Measurements from ENCODE around the gene TFEB. TPM values are rescaled to one million over a fixed set of nuclear protein-coding genes. Genes with fewer than 3 reads are reported as not detected.

Gene TFEB
- total RNA-seq, 1 experiment from 2014 or later = 6.0 TPM

DNA sequence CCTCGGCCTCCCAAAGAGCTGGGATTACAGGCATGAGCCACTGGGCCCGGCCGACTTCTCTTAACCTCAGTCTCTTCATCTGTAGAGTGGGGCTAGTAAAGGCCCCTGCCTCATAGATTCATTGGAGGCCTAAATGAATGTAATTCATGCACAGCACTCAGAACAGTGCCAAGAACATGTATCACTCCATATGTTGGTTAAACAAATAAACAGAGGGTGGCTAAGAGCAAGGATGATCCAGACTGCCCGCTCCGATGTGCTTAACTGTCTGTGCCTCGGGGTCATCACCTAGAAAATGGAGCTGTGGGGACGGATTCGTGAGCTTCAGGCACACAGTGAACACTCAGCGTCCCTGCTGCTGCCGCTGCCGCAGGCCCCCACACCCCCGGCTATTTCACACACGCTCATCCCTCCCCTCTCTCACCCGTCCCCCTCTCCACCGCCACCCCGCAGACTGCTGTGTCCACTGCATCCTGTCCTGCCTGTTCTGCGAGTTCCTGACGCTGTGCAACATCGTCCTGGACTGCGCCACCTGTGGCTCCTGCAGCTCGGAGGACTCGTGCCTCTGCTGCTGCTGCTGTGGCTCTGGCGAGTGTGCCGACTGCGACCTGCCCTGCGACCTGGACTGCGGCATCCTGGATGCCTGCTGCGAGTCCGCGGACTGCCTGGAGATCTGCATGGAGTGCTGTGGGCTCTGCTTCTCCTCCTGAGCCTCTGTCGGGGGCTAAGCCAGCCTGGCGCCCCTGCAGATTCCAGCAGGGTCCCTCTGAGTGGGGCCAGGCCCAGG, 82.3 kb downstream of the TFEB start:
- no peak for DNase-seq (ENCODE audit: low read depth)
- in situ Hi-C loops (cut with HindIII; ENCODE audit: low pct_unique_long_range_greater_than_20kb, low sequenced_read_pairs) = no loop called here

DNA sequence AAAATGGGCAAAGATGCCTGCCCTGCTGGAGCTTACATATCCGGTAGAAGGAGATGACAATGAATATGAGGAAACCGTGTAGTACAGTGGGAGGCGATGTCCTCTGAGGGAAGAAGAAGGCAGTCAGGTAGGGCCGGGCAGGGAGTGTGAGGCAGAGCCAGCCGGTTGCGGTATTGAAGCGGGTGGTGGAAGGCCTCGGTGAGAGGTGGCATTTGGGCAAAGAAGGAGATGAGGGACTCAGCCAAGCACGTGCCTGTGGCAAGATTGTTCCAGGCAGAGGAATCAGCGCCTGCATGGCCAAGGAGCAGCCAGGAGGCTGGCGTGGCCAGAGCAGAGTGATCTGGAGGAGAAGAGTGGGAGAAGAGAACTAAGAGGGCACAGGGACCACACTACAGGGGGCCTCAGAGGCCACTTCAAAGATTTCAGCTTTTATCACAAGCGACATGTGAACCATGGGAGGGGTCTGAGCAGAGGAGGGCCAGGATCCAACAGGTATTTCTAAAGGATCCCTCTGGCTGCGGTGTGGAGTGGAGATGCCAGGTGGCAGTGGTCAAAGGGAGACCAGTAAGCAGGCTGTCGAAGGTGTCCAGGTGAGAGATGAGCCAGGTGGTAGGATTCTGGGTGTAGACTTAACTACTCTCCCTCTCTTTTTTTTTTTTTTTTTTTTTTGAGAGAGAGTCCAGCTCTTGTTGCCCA, 83.3 kb downstream of the TFEB start:
- in situ Hi-C loops (cut with HindIII; ENCODE audit: low pct_unique_long_range_greater_than_20kb, low sequenced_read_pairs) = no loop called here
- DNase-seq (ENCODE audit: low read depth) = no peak

DNA sequence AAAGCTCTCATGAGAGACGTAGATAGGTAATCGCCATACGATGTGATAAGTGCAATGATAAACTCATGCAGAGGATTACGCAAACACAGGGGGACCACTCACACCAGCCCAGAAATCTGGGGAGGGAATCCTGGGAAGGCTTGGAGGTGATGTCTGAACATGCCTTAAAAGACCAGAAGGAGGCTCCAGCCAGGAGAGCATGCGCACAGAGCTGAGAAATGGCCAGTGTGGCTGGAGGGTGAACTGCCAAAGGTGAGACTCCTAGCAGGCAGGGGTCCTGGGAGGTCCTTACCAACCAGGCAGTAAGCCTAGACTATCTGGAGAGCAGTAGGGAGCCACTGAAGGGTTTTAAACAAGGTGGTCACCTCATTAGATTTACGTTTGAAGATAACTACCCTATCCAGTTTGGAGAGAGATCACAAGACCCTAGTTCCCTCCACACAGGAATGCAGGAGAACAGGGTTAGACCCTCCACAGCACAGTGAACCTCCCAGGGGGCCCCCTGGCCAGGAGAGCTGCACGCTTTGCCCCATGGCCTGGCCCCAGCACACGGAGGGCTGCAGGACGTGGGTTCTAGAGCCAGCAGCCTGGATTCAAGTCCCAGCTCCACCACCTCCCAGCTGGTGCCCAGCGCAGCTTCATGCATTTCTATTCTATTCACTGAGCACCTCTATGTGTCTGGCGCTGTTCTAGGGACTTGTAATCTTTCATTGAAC, 84.0 kb downstream of the TFEB start:
- in situ Hi-C loops (cut with HindIII; ENCODE audit: low pct_unique_long_range_greater_than_20kb, low sequenced_read_pairs) = no loop called here
- no peak for DNase-seq (ENCODE audit: low read depth)

GRCh38 chr6:41650120-41650519, 85.3 kb downstream of the TFEB start:
- DNase-seq (ENCODE audit: low read depth) = no peak
- in situ Hi-C loops (cut with HindIII; ENCODE audit: low pct_unique_long_range_greater_than_20kb, low sequenced_read_pairs) = no loop called here

DNA sequence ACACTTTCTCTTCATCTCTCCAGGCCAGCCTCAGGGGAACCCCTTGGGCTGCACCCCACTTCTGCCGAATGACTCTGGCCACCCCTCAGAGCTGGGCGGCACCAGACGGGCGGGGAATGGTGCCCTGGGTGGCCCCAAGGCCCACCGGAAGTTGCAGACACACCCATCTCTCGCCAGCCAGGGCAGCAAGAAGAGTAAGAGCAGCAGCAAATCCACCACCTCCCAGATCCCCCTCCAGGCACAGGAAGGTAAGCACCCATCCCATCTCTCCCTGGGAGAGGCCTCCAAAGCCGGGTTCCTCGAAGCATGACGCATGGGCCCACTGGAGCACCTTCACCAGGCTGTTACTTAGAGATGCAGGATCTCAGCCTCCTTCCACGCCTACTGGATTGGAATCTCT, 85.8 kb downstream of the TFEB start:
- DNase-seq (ENCODE audit: low read depth) = no peak
- in situ Hi-C loops (cut with HindIII; ENCODE audit: low pct_unique_long_range_greater_than_20kb, low sequenced_read_pairs) = no loop called here

DNA sequence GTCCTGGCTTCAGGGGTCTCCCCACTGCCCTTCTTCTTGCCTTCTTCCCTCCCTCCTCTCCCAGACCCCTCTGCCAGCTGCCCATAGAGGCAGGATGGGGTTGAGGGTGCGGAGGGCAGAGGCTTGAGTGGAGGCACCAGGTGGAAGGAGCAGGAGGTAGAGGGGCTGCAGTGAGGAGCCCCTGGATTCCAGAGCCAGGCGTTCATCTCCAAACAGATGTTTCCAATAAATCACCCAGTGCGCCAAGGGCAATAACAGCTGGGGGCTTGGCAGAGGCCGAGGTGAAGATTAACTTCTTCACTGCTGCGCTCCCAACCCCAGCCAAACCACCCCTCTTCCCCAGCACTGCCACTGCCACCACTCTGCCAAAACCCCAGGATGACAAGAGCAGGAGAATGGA, 86.5 kb downstream of the TFEB start:
- in situ Hi-C loops (cut with HindIII; ENCODE audit: low pct_unique_long_range_greater_than_20kb, low sequenced_read_pairs) = no loop called here
- no peak for DNase-seq (ENCODE audit: low read depth)

GRCh38 chr6:41648070-41648585, 87.3 kb downstream of the TFEB start:
- DNase-seq (ENCODE audit: low read depth) = no peak
- in situ Hi-C loops (cut with HindIII; ENCODE audit: low pct_unique_long_range_greater_than_20kb, low sequenced_read_pairs) = no loop called here

DNA sequence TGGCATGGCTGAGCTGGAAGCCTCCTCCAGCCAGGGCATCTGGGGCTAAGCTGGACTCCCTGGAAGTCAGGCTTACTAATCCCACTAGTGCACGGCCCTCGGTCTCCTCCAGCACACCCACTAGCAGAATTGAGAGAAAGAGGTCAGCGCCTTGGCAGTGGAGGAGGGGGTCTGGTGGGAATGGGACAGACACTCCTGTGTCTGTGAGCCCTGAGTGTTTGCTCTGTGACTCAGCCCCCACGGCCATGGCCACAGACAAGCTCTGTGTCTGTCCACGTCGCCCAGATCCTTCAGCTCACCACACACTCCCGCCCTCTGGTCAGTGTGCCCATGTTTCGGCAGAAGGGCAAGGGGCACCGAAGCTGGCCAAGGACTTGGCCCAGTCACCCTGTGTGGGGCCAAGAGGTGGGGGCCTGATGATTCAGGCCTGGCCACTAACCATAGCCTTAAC, 88.3 kb downstream of the TFEB start:
- in situ Hi-C loops (cut with HindIII; ENCODE audit: low pct_unique_long_range_greater_than_20kb, low sequenced_read_pairs) = no loop called here
- DNase-seq (ENCODE audit: low read depth) = no peak

- in situ Hi-C loops (cut with HindIII; ENCODE audit: low pct_unique_long_range_greater_than_20kb, low sequenced_read_pairs) = no loop called here
Measured at GRCh38 chr6:41646026-41646795, 89.2 kb downstream of the TFEB start.

DNA sequence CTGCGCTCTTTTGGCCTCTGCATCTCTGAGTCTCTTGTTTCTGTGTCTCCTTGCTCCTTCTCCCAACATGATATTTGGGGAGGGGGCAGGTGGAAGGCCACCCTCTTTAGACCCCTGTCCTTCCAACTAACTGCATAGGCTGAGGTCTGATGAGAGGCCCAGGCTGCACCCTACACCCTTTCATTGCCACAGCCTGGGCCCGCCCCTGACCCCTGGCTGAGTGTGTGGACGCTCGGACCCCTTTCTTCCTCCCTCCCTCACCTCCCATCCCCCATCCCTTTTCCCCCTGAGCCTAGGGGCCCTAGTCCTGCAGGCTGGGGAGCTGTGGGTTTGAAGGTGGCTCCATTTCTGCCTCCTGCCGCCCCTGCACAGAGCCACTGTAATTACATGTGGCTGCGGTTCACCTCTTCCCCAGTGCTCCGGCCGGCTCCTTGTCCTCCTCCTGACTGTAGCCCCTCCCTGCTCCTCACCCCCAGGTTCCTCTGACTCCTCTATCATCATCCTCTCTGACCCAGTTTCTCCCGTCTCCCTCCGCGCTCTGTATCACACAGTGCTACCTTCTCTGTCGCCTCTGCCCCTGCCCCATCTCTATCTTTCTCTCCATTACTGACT, 90.3 kb downstream of the TFEB start:
- in situ Hi-C loops (cut with HindIII; ENCODE audit: low pct_unique_long_range_greater_than_20kb, low sequenced_read_pairs) = no loop called here
- DNase-seq (ENCODE audit: low read depth) = no peak

More at GRCh38 chr6:41646026-41646795, 89.2 kb downstream of the TFEB start:
- no peak for DNase-seq (ENCODE audit: low read depth)

- in situ Hi-C loops (cut with HindIII; ENCODE audit: low pct_unique_long_range_greater_than_20kb, low sequenced_read_pairs) = no loop called here
- no peak for DNase-seq (ENCODE audit: low read depth)
Measured at GRCh38 chr6:41644297-41644879, 91.0 kb downstream of the TFEB start.

- in situ Hi-C loops (cut with HindIII; ENCODE audit: low pct_unique_long_range_greater_than_20kb, low sequenced_read_pairs) = no loop called here
- no peak for DNase-seq (ENCODE audit: low read depth)
Measured at GRCh38 chr6:41643899-41644269, 91.5 kb downstream of the TFEB start.

DNA sequence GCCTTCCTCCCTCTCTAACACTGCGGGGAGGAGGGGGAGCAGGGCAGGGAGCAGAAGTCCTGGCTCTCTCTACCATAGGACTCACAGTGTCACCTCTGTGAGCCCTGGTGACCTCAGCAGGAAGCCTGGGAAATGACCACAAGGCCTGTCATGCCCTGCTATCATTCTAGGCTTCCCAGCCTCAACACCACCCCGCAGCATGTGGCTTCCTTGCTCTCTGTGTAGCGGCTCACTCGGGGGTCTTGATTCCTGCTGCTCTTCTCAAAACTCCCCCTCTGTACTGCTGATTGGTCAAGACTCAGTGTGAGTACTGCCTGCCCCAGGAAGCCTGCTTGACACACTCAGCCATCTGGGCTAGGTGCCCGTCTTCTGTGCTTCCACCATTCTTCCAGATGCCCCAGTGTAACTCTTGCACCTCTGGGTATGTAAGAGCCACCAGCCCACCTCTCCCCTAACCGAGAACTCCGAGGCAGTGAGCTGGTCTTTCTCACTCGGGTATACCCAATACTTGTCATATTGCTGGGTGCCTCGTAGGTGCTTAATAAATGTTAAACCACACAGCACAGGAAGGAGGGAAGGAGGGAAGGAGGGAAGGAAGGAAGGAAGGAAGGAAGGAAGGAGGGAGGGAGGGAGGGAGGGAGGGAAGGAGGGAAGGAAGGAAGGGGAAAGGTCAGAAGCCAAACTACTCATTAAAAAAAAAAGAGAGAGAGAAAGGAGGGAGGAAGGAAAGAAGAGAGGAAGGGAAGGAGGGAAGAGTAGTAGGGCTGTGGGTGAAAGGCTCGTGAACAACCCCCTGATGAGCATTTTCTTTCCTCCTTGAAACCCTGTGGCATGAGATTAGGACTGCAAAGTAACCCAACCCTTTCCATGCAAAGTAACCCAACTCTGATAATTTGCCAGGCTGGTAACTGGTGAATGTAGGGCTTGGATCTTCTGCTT, 92.2 kb downstream of the TFEB start:
- in situ Hi-C loops (cut with HindIII; ENCODE audit: low pct_unique_long_range_greater_than_20kb, low sequenced_read_pairs) = no loop called here

DNA sequence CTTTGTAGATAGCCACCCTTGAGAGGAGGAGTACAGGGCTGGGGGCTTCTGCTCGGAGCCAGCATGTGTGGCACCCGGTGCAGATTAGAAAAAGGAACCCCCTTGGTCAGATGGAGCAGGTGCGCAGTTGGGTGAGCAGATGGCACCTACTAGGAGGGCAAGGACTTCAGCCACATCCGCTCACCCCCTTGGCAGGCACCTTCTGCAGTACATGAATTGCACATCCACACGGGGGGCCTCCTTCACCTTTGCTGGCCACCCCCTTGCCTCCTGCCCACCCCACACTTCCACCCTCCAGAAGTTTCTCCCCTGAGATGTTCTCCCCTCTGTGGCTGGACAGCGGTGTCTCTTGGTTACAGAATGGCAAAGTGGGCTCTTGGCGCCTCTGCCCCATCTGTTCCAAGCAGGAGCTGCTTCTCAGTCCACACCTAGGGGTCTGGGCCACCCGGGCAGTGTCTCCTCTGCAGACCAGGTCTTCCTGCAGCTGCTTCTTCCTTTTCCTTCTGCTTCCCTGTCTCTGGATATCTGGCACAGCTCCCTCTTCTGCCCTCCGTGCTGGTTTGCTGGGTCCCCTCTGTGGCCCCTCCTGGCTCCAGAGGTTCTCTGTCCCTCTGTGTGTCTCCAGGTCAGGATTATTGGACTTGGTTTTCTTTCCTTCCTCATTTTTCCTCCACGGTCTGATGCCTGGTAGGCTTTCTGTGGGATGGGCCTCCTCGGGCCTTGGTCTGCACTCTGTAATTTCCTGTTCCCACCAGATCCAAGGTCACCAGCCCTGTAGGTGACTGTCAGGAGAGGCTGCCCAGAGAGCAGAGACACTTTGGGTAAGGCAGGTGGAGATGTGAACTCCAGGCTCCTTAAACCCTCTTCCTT, 93.1 kb downstream of the TFEB start:
- in situ Hi-C loops (cut with HindIII; ENCODE audit: low pct_unique_long_range_greater_than_20kb, low sequenced_read_pairs) = no loop called here
- DNase-seq (ENCODE audit: low read depth) = no peak

More for the DNA sequence above, 92.2 kb downstream of the TFEB start:
- no peak for DNase-seq (ENCODE audit: low read depth)

GRCh38 chr6:41641352-41641925, 94.0 kb downstream of the TFEB start:
- in situ Hi-C loops (cut with HindIII; ENCODE audit: low pct_unique_long_range_greater_than_20kb, low sequenced_read_pairs) = no loop called here
- DNase-seq (ENCODE audit: low read depth) = no peak
